GM18517 (cell line): ENCODE data around the gene PXYLP1.

Experiments
- ATAC-seq: cut with Tn5 transposase; IDR thresholded peaks from one replicate; pipeline ENCODE4 v1.9.1; 2021; ENCODE audit warnings: mild to moderate bottlenecking, moderate library complexity; ENCODE audit not compliant: unreplicated experiment

Gene PXYLP1

GRCh38 chr3:141249041-141249440, 17.4 kb downstream of the PXYLP1 start:
- ATAC-seq: no peak

GRCh38 chr3:141250342-141250741, 18.7 kb downstream of the PXYLP1 start:
- ATAC-seq: no peak

- ATAC-seq: no peak
Measured at GRCh38 chr3:141250828-141251227, 19.2 kb downstream of the PXYLP1 start.

- ATAC-seq: no peak
Measured at GRCh38 chr3:141253326-141253725, 21.7 kb downstream of the PXYLP1 start.

- ATAC-seq: no peak
Measured at GRCh38 chr3:141253811-141254210, 22.2 kb downstream of the PXYLP1 start.

GRCh38 chr3:141255137-141255845, 23.7 kb downstream of the PXYLP1 start:
- ATAC-seq: no peak

- ATAC-seq: no peak
Measured at GRCh38 chr3:141255846-141256261, 24.2 kb downstream of the PXYLP1 start.

GRCh38 chr3:141256820-141257219, 25.2 kb downstream of the PXYLP1 start:
- ATAC-seq: no peak

- ATAC-seq: no peak
Measured at GRCh38 chr3:141257961-141258360, 26.3 kb downstream of the PXYLP1 start.

- no peak for ATAC-seq
Measured at GRCh38 chr3:141258973-141259372, 27.3 kb downstream of the PXYLP1 start.

GRCh38 chr3:141259821-141260629, 28.4 kb downstream of the PXYLP1 start:
- ATAC-seq: no peak

- no peak for ATAC-seq
Measured at GRCh38 chr3:141260630-141260927, 29.0 kb downstream of the PXYLP1 start.

GRCh38 chr3:141261472-141262307, 30.1 kb downstream of the PXYLP1 start:
- no peak for ATAC-seq

GRCh38 chr3:141262308-141262705, 30.7 kb downstream of the PXYLP1 start:
- no peak for ATAC-seq

- ATAC-seq: no peak
Measured at GRCh38 chr3:141266186-141266585, 34.6 kb downstream of the PXYLP1 start.

- ATAC-seq: no peak
Measured at GRCh38 chr3:141266797-141267555, 35.4 kb downstream of the PXYLP1 start.

GRCh38 chr3:141267629-141268028, 36.0 kb downstream of the PXYLP1 start:
- no peak for ATAC-seq

- ATAC-seq: no peak
Measured at GRCh38 chr3:141268306-141268705, 36.7 kb downstream of the PXYLP1 start.

GRCh38 chr3:141268791-141269190, 37.2 kb downstream of the PXYLP1 start:
- no peak for ATAC-seq

GRCh38 chr3:141269961-141270360, 38.3 kb downstream of the PXYLP1 start:
- ATAC-seq: no peak
